ENCODE data around the gene CRK. TPM values are rescaled to one million over a fixed set of nuclear protein-coding genes. Genes with fewer than 3 reads are reported as not detected.

CRK gene
- polyA plus RNA-seq, 1 experiment, result 53.8 TPM

DNA sequence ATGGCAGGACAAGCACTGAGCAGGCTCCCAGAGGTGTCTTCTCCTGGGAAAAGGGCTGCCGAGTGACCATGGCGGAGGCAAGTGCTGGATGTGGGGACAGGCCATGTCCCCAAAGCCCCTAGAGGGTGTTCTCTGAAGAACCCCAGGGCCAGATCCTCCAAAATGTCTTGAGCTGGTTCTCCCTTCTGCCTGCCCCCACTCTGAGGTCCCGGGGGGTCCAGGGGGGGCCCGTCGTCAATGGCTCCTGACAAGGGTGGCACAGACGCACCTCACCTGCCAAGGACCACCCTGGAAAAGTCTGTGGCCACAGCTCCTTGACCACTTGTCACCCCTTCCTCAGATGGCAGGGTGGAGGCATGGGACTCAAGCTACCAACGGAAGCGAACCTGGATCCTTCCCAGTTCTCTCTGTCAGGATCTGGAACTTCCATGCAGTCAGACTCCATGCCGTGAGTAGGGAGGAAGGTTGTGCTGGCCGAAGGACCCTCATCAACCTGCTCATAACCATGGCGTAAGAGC lies 38.8 kb upstream of the CRK start:
- H3K27me3 ChIP-seq (ENCODE audit: control insufficient read depth, insufficient read depth, low read length), result no peaks in the 10 kb centered on the region
- DNase-seq (ENCODE audit: low read depth), result no peak
- ChIA-PET CTCF (interaction anchor here (1.3 to 1.5 kb wide), 2 partner anchors 15 to 21 kb away, joined by 3 to 9 read pairs; partner anchors contain the start of gene INPP5K), POLR2A (interaction anchor here (0.6 kb wide), 1 partner anchor 24 kb away, joined by 3 read pairs; no protein-coding TSS in a partner anchor)
- TF ChIP-seq, protein P1, sequence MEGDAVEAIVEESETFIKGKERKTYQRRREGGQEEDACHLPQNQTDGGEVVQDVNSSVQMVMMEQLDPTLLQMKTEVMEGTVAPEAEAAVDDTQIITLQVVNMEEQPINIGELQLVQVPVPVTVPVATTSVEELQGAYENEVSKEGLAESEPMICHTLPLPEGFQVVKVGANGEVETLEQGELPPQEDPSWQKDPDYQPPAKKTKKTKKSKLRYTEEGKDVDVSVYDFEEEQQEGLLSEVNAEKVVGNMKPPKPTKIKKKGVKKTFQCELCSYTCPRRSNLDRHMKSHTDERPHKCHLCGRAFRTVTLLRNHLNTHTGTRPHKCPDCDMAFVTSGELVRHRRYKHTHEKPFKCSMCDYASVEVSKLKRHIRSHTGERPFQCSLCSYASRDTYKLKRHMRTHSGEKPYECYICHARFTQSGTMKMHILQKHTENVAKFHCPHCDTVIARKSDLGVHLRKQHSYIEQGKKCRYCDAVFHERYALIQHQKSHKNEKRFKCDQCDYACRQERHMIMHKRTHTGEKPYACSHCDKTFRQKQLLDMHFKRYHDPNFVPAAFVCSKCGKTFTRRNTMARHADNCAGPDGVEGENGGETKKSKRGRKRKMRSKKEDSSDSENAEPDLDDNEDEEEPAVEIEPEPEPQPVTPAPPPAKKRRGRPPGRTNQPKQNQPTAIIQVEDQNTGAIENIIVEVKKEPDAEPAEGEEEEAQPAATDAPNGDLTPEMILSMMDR (IDR thresholded peaks at IDR 0.05; ENCODE audit: insufficient read depth, low read depth, low read length), result no peak
- no peak overlapping the region for H3K4me3 ChIP-seq (ENCODE audit: low read depth, low read length)
- H3K36me3 ChIP-seq (ENCODE audit: control insufficient read depth, insufficient read depth, low read length), result peaks cover 6% of the 10 kb centered on the region; the same call in 1 of the 2 replicates

DNA sequence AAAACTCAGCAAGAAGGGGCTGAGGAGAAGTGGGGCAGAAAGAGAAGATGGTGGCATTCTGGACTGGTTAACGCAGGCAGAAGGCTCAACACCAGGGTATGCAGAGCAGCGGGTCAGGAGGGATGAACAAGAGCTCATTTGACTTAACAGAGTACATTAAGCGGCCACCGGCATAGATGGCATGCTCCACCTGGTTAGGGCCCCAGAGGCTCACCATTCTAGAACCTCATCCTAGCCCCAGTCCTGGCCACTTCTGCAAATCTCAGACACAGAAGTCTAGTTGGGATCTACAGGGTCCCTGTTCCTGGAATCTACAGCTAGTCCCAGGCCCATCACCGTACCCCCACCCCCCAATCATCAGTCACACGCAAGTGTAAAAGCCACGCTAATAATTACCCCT lies 38.2 kb upstream of the CRK start:
- Histone ChIP-seq H3K27me3 (ENCODE audit: control insufficient read depth, insufficient read depth, low read length) (no peaks in the 10 kb centered on the region), H3K4me3 (ENCODE audit: low read depth, low read length) (no peak overlapping the region), H3K36me3 (ENCODE audit: control insufficient read depth, insufficient read depth, low read length) (peaks cover 6% of the 10 kb centered on the region; the same call in 1 of the 2 replicates)
- ChIA-PET CTCF (no interaction called here), POLR2A (no interaction called here)
- DNase-seq (ENCODE audit: low read depth), result no peak
- TF ChIP-seq, protein P1 (IDR thresholded peaks at IDR 0.05; ENCODE audit: insufficient read depth, low read depth, low read length), result no peak

DNA sequence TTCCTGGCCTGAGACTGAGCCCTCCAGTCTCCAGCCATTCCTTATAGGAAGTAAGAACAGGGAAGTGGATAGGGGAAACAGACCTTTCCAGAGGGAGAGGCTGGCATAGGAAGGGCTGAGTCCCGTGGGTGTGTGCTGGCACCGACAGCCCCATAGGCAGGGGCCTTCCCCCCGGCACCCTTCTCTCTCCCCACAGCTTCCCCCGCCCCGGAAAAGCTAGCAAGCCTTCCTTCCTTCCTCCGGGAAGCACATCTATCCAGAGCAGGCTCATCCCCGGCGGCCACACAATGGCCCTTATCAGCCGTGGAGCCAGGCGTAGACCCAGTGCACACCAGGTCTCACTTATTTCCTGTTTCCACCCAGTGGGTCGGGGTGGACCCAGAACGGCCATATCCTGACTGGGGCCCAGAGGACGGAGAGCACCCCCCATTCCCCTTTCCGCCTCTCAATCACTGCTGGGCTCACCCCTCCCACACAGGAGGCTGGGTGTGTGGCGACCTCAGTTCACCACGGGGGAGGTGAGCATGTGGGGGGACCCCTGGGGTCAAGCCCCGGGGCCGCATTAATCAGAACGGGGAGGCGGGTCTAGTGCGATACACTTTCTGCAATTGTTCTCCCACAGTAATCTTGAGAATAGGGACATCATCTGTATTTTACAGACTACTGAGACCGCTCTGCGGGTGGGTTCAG lies 37.4 kb upstream of the CRK start:
- H3K27me3 ChIP-seq (ENCODE audit: control insufficient read depth, insufficient read depth, low read length), result no peaks in the 10 kb centered on the region
- ChIA-PET CTCF (interaction anchor here (1.0 to 2.1 kb wide), 3 partner anchors 9 to 22 kb away, joined by 3 to 12 read pairs (median 4); partner anchors contain the start of gene INPP5K), POLR2A (no interaction called here)
- H3K36me3 ChIP-seq (ENCODE audit: control insufficient read depth, insufficient read depth, low read length), result peaks cover 4% of the 10 kb centered on the region
- H3K4me3 ChIP-seq (ENCODE audit: low read depth, low read length), result no peak overlapping the region
- no peak for DNase-seq (ENCODE audit: low read depth)
- TF ChIP-seq, protein P1 (IDR thresholded peaks at IDR 0.05; ENCODE audit: insufficient read depth, low read depth, low read length), result no peak

DNA sequence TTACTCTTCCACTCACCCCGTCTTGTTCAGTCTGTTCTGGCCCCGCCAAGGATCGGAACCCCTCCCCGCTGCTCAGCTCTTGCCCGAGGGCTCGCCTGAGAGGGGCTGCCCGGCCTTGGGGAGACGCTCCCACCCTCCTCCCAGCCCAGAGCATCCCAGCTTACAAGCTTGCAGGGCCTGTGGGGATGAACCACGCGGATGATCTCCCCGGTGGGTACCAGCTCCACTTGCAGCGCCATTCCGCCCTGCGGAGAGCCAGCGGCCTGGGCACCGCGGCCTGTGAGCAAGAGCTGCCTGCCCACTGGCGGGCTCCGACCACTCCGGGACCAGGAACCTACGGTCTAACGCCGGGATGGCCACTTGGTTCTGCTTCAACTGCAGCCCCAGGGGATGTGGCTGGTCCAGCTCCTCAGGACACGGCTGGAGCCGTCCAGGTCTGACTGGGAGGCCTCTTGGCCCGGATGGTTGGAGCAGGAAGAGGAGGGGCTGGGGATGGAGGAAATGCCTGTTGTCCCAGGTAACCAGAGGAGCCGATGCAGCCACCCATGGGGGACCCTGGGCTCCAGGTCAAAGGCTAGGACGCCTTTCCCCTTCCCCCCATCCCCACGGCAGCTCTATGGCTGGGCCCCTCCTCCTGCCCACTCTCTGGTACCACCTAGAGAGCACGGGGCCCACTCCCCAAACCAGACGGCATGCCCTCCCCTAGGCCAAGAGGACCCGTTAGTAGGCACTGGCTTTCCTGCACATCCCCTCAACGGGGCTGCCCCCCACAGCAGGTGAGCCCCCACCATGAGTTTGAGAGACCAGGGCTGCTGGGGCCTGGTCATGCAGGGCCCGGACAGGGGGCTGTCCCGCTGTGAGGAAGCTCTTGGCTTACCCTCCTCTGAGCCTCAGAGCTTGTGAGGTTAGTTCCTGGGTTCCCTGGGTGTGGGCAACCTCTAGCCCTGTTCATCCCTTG lies 36.5 kb upstream of the CRK start, which contains the start of gene MYO1C:
MYO1C (minus strand) TSS at position 438 of the 958 bp plus-strand sequence; CDS start at position 239, 199 bp downstream.
- Histone ChIP-seq H3K36me3 (ENCODE audit: control insufficient read depth, insufficient read depth, low read length) (peaks cover 4% of the 10 kb centered on the region), H3K4me3 (ENCODE audit: low read depth, low read length) (peak within 1 kb of the TSS; percentile 78), H3K27me3 (ENCODE audit: control insufficient read depth, insufficient read depth, low read length) (no peaks in the 10 kb centered on the region)
- no peak for DNase-seq (ENCODE audit: low read depth)
- CTCF ChIA-PET, result interaction anchor here (0.8 to 2.1 kb wide), 5 partner anchors 9 to 229 kb away, joined by 3 to 12 read pairs (median 4); partner anchors contain the start of gene INPP5K
- TF ChIP-seq, protein P1 (IDR thresholded peaks at IDR 0.05; ENCODE audit: insufficient read depth, low read depth, low read length), result no peak
- POLR2A ChIA-PET, result no interaction called here

Measured in BJ (cell line).